Activated CD4-positive, alpha-beta T cell treated with anti-CD3 and anti-CD28 coated beads, Interleukin-2, amount 10 ng/mL, durations not matched to agents 7 days and 5 days (primary cell): ENCODE results near the gene MACROD1. TPM values are rescaled to one million over a fixed set of nuclear protein-coding genes. Genes with fewer than 3 reads are reported as not detected.

Experiments
- CTCF ChIA-PET: fragments of 350-600 bp; sonication (Branson Sonifier 250); formaldehyde crosslinking; loops from one replicate; lab custom pipeline; 2021; ENCODE audit warnings: antibody characterized with exemption; lab: Charles Lee
- POLR2A ChIA-PET: fragments of 350-600 bp; sonication (Branson Sonifier 250); formaldehyde crosslinking; loops from one replicate; lab custom pipeline; 2021; ENCODE audit warnings: antibody characterized with exemption; lab: Charles Lee
- DNase-seq: peaks from one replicate; pipeline ENCODE4 v3.0.0-alpha.2; 2020
- H3K27ac Mint-ChIP-seq: one replicate; pipeline ENCODE4 v1.8.0; 2021; ENCODE audit warnings: mild to moderate bottlenecking, moderate library complexity, mixed read lengths
- H3K27me3 Mint-ChIP-seq: one replicate; pipeline ENCODE4 v1.8.0; 2021; ENCODE audit warnings: mixed read lengths
- H3K36me3 Mint-ChIP-seq: one replicate; pipeline ENCODE4 v1.8.0; 2021; ENCODE audit warnings: low read depth, mixed read lengths
- H3K4me1 Mint-ChIP-seq: one replicate; pipeline ENCODE4 v1.8.0; 2021; ENCODE audit warnings: mixed read lengths
- H3K4me3 Mint-ChIP-seq: one replicate; pipeline ENCODE4 v1.8.0; 2021; ENCODE audit warnings: mild to moderate bottlenecking, moderate library complexity, mixed read lengths
- H3K9me3 Mint-ChIP-seq: one replicate; pipeline ENCODE4 v1.8.0; 2021; ENCODE audit warnings: mixed read lengths
- total RNA-seq, 2 experiments: library from RNA; stranded (reverse); gene quantifications; one replicate each; pipeline ENCODE4 v1.2.3, GENCODE V29; 2021

MACROD1 gene
- total RNA-seq, 2 experiments from 2014 or later, result 9.2 to 11.6 TPM

GRCh38 chr11:64026575-64027205, 139.2 kb downstream of the MACROD1 start:
- POLR2A ChIA-PET, result no interaction called here
- no peaks in the 10 kb centered on the region for H3K36me3 Mint-ChIP-seq
- DNase-seq, result no peak
- H3K4me3 Mint-ChIP-seq, result no peak overlapping the region
- peaks cover 5% of the 10 kb centered on the region for H3K27me3 Mint-ChIP-seq
- CTCF ChIA-PET, result interaction anchor here (0.6 to 2.0 kb wide), 4 partner anchors 9 to 103 kb away, joined by 3 to 8 read pairs (median 4); no protein-coding TSS in a partner anchor
- no peaks in the 10 kb centered on the region for H3K9me3 Mint-ChIP-seq
- no peak overlapping the region for H3K27ac Mint-ChIP-seq
- peaks cover 2% of the 10 kb centered on the region for H3K4me1 Mint-ChIP-seq

GRCh38 chr11:64025205-64025604, 140.7 kb downstream of the MACROD1 start:
- peaks cover 5% of the 10 kb centered on the region for H3K27me3 Mint-ChIP-seq
- ChIA-PET CTCF (interaction anchor here (0.6 to 2.0 kb wide), 2 partner anchors 22 to 24 kb away, joined by 8 to 9 read pairs; no protein-coding TSS in a partner anchor), POLR2A (no interaction called here)
- H3K4me3 Mint-ChIP-seq, result no peak overlapping the region
- H3K36me3 Mint-ChIP-seq, result no peaks in the 10 kb centered on the region
- no peaks in the 10 kb centered on the region for H3K9me3 Mint-ChIP-seq
- DNase-seq, result no peak
- peaks cover 2% of the 10 kb centered on the region for H3K4me1 Mint-ChIP-seq
- no peak overlapping the region for H3K27ac Mint-ChIP-seq

DNA sequence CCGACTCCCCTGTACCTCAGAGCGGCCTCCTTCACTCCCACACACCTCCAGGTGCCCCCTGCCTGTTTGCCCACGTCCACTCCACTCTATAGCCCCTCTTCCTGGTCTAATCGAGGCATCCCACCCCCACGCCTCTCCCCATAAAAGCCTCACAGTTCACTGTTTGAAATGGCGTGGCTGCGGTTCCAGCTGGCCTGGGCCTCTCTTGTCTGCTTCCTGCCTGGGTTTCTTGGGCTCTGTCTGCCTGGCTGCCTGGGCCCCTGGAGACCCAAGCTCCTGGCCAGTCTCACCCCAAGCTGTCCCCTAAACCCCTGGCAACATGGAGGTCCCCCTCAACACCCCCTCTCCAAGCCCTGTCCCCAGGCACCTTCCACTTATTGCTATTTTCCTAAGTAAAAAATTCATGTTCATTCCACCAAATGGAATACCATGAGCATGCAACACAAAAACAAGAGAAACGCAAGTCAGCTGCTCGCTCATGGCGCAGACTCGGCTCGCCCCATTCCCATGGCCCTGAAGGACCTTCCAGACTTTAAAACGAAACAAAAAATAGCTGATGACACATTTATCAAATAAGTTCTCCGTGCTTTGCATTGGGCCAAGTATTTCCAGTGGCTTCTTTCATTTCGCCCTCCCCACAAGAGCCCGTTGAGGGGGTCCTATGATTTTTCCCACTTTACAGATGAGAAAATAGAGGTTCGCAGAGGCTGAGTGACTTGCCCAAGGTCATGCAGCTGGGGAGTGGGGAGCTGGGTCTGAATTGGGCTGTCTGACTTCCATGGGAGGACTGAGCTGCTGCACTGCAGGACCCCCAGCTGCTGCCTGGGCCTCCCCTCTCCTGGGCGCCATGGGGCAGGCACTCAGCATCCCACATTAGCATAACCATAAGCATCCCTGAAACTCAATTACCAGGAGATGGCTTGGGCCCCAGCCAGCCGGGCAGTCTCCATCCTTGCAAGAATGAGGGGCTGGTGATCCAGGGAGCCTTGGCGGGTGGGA, 141.9 kb downstream of the MACROD1 start:
- DNase-seq, result no peak
- no peaks in the 10 kb centered on the region for H3K36me3 Mint-ChIP-seq
- CTCF ChIA-PET, result interaction anchor here (1.6 to 2.0 kb wide), 2 partner anchors 10 to 22 kb away, joined by 4 to 6 read pairs; no protein-coding TSS in a partner anchor
- no peak overlapping the region for H3K27ac Mint-ChIP-seq
- H3K4me1 Mint-ChIP-seq, result peaks cover 2% of the 10 kb centered on the region
- no peak overlapping the region for H3K4me3 Mint-ChIP-seq
- no peaks in the 10 kb centered on the region for H3K9me3 Mint-ChIP-seq
- peaks cover 3% of the 10 kb centered on the region for H3K27me3 Mint-ChIP-seq
- POLR2A ChIA-PET, result interaction anchor here (0.7 kb wide), 1 partner anchor 198 kb away, joined by 3 read pairs; no protein-coding TSS in a partner anchor

DNA sequence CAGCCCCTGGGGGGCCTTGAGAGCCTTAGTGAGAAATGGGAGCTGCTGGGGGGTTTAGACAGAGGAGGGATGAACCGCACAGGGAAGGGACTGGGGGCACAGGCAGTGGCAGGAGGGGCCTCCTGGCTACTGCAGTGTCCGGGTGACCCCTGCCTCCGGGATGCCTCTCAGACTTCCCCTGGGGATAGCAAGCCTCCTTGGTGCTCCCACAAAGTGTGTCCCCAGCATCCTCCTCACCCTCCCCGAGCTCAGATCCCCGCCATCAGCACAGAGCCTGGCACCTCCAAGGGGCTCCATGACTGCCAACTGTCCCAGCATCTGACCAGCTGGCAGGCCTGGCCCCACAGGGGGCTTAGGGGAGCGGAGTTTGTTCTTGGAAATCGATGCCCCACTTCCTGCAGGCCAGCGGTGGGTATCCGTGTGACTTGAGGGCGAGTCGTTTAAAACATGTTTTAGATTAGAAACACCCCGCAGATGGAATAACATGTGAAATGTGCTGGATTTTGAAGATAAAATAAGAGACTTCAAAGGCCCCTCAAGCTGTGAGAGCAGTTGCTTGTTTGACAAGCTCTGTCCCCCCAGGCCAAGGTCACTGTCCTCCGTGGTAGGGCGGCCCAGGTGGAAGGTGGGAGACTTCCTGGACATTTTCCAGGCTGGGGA, 143.7 kb downstream of the MACROD1 start:
- POLR2A ChIA-PET, result no interaction called here
- Mint-ChIP-seq H3K4me3 (no peak overlapping the region), H3K9me3 (no peaks in the 10 kb centered on the region), H3K27me3 (no peaks in the 10 kb centered on the region), H3K36me3 (no peaks in the 10 kb centered on the region), H3K27ac (no peak overlapping the region), H3K4me1 (no peaks in the 10 kb centered on the region)
- CTCF ChIA-PET, result interaction anchor here (0.6 to 2.0 kb wide), 3 partner anchors 8 to 1105 kb away, joined by 3 to 6 read pairs (median 4); no protein-coding TSS in a partner anchor
- no peak for DNase-seq

- Mint-ChIP-seq H3K27me3 (no peaks in the 10 kb centered on the region), H3K4me1 (no peaks in the 10 kb centered on the region), H3K4me3 (no peak overlapping the region), H3K9me3 (no peaks in the 10 kb centered on the region), H3K27ac (no peak overlapping the region), H3K36me3 (no peaks in the 10 kb centered on the region)
- CTCF ChIA-PET, result interaction anchor here (0.7 kb wide), 1 partner anchor 21 kb away, joined by 3 read pairs; no protein-coding TSS in a partner anchor
- POLR2A ChIA-PET, result no interaction called here
- no peak for DNase-seq
These were observed 144.2 kb downstream of the MACROD1 start for GRCh38 chr11:64021757-64022093.

DNA sequence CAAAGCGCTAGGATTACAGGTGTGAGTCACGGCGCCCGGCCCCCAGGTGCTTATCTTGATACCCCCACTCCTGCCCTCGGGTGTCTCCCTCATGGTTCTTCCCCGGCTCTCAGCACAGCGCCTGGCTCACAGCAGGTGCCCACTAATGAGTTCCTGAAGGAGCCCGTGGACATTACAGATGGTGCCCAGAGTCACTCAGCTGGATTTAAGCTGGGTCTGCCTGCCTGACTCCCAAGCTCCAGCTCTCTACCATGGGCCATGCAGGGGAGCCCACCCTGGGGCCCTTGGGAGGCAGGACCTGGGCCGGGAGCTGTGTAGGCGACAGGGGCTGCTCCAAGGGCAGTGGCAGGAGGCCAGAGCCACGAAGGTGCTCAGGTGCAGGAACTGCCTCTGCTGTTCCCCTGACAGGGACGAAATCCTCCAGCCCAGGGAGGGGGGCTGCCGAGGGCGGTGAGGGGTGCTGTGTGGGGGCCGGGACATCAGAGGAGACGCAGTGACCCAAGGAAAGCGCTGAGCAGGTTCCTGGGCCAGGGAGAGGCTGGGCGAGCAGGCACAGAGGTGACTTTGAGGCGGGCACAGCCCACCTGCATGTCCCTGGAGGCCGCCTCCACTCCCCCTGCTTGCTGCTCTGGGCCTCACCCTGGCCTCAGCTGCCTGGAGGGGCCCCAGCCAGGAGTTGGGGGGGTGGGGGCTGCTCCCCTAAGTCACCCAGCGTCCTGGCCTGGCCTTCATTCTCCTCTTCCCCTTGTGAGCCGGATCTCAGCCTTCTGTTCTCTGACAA, 144.7 kb downstream of the MACROD1 start:
- Mint-ChIP-seq H3K4me1 (no peaks in the 10 kb centered on the region), H3K27ac (no peak overlapping the region), H3K27me3 (no peaks in the 10 kb centered on the region), H3K36me3 (no peaks in the 10 kb centered on the region), H3K4me3 (no peak overlapping the region), H3K9me3 (no peaks in the 10 kb centered on the region)
- ChIA-PET CTCF (interaction anchor here (0.7 kb wide), 1 partner anchor 20 kb away, joined by 3 read pairs; no protein-coding TSS in a partner anchor), POLR2A (no interaction called here)
- DNase-seq, result no peak

DNA sequence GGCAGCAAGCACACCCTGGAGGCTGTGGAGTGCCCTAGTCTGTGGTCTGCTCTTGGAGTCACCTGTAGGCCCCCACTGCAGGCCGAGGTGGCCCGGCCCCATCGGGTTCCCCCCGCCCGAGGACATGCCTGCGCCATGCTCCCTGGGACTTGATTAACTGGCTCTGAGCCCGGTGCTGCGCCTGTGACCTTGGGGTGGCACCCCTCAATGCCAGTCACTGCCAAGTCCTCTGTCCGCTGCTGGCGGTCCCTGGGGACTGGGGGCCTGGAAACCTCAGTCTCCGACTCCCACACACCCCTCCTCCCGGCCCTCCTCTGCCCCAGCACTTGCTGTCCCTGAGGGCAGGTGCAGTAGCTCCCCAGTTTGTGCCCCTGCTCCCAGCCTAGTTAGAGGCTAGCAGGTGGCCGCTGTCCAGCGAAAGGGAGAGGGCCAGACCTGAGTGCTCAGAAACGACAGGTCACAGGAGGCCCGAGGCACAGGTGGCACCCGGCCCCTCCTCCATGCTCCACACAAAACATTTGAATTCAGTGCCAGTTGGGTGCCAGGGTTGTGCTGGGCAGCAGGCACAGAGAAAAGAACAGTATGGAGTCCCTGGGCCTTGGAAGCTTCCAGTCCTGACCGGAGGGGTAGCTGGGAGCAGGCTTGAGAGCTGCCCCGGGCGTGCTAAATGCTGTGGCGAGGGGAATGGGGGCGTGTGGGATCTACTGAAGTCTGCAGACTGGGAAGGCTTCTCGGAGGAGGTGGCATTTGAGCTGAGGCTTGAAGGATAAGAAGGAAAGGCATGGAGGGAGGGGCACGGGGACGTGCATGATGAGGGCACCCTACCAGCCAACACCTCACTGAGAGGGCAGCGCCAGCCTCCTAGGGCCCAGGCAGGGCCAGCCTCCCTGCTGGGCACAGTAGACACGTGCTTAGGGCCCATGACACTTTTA, 146.5 kb downstream of the MACROD1 start:
- Mint-ChIP-seq H3K4me1 (no peaks in the 10 kb centered on the region), H3K4me3 (no peak overlapping the region), H3K27ac (no peak overlapping the region), H3K9me3 (no peaks in the 10 kb centered on the region), H3K36me3 (no peaks in the 10 kb centered on the region), H3K27me3 (no peaks in the 10 kb centered on the region)
- no peak for DNase-seq
- CTCF ChIA-PET, result interaction anchor here (0.6 to 1.0 kb wide), 2 partner anchors 10 to 17 kb away, joined by 3 to 4 read pairs; no protein-coding TSS in a partner anchor
- POLR2A ChIA-PET, result no interaction called here

GRCh38 chr11:64018310-64018709, 147.6 kb downstream of the MACROD1 start:
- DNase-seq, result no peak
- no peak overlapping the region for H3K27ac Mint-ChIP-seq
- no peaks in the 10 kb centered on the region for H3K36me3 Mint-ChIP-seq
- no peak overlapping the region for H3K4me3 Mint-ChIP-seq
- H3K27me3 Mint-ChIP-seq, result no peaks in the 10 kb centered on the region
- H3K4me1 Mint-ChIP-seq, result no peaks in the 10 kb centered on the region
- POLR2A ChIA-PET, result no interaction called here
- no peaks in the 10 kb centered on the region for H3K9me3 Mint-ChIP-seq
- CTCF ChIA-PET, result interaction anchor here (1.2 to 2.0 kb wide), 3 partner anchors 9 to 17 kb away, joined by 4 to 6 read pairs (median 5); no protein-coding TSS in a partner anchor

- H3K27ac Mint-ChIP-seq, result no peak overlapping the region
- no peaks in the 10 kb centered on the region for H3K4me1 Mint-ChIP-seq
- H3K36me3 Mint-ChIP-seq, result no peaks in the 10 kb centered on the region
- CTCF ChIA-PET, result interaction anchor here (1.1 to 2.0 kb wide), 4 partner anchors 9 to 17 kb away, joined by 3 to 6 read pairs (median 4); no protein-coding TSS in a partner anchor
- no peak for DNase-seq
- POLR2A ChIA-PET, result no interaction called here
- H3K4me3 Mint-ChIP-seq, result no peak overlapping the region
- no peaks in the 10 kb centered on the region for H3K9me3 Mint-ChIP-seq
- H3K27me3 Mint-ChIP-seq, result no peaks in the 10 kb centered on the region
These were observed 148.0 kb downstream of the MACROD1 start for GRCh38 chr11:64017945-64018224.

GRCh38 chr11:64015935-64016845, 149.7 kb downstream of the MACROD1 start:
- POLR2A ChIA-PET, result no interaction called here
- Mint-ChIP-seq H3K4me3 (no peak overlapping the region), H3K36me3 (no peaks in the 10 kb centered on the region)

More at GRCh38 chr11:64015935-64016845, 149.7 kb downstream of the MACROD1 start:
- Mint-ChIP-seq H3K27ac (no peak overlapping the region), H3K9me3 (peaks cover 2% of the 10 kb centered on the region), H3K4me1 (no peaks in the 10 kb centered on the region), H3K27me3 (no peaks in the 10 kb centered on the region)
- CTCF ChIA-PET, result interaction anchor here (0.6 to 3.1 kb wide), 4 partner anchors 13 to 210 kb away, joined by 3 to 21 read pairs (median 4); no protein-coding TSS in a partner anchor
- DNase-seq, result no peak
